Activated naive CD8-positive, alpha-beta T cell (primary cell): ENCODE data around the gene ABHD10.

Experiments used
- H3K27ac Mint-ChIP-seq: one replicate; pipeline ENCODE4 v1.8.0; 2021; ENCODE audit warnings: mixed read lengths
- H3K27me3 Mint-ChIP-seq: one replicate; pipeline ENCODE4 v1.8.0; 2021; ENCODE audit warnings: mixed read lengths
- H3K36me3 Mint-ChIP-seq: one replicate; pipeline ENCODE4 v1.8.0; 2021; ENCODE audit warnings: mixed read lengths
- H3K4me1 Mint-ChIP-seq: one replicate; pipeline ENCODE4 v1.8.0; 2021; ENCODE audit warnings: low read depth, mixed read lengths
- H3K4me3 Mint-ChIP-seq: one replicate; pipeline ENCODE4 v1.8.0; 2021; ENCODE audit warnings: mild to moderate bottlenecking, mixed read lengths
- H3K9me3 Mint-ChIP-seq: one replicate; pipeline ENCODE4 v1.8.0; 2021; ENCODE audit warnings: low read depth, mixed read lengths

The ABHD10 gene

GRCh38 chr3:111978583-111979433 lies at the start of gene ABHD10:
ABHD10 (plus strand) TSS chr3:111979026; CDS start chr3:111979062, 36 bp downstream.
- Mint-ChIP-seq H3K4me1 (peaks cover 46% of the 10 kb centered on the region), H3K4me3 (peak within 1 kb of the TSS; percentile 93), H3K9me3 (no peaks in the 10 kb centered on the region), H3K36me3 (no peaks in the 10 kb centered on the region), H3K27me3 (no peaks in the 10 kb centered on the region), H3K27ac (peak within 1 kb of the TSS; percentile 80)

- Mint-ChIP-seq H3K27ac (no peak overlapping the region), H3K4me1 (no peaks in the 10 kb centered on the region), H3K4me3 (no peak overlapping the region), H3K27me3 (no peaks in the 10 kb centered on the region), H3K9me3 (no peaks in the 10 kb centered on the region), H3K36me3 (peaks cover 2% of the 10 kb centered on the region)
Observed at GRCh38 chr3:111929484-111929883, 49.3 kb upstream of the ABHD10 start.

- no peaks in the 10 kb centered on the region for H3K9me3 Mint-ChIP-seq
- H3K27me3 Mint-ChIP-seq: no peaks in the 10 kb centered on the region
- no peaks in the 10 kb centered on the region for H3K4me1 Mint-ChIP-seq
- H3K4me3 Mint-ChIP-seq: no peak overlapping the region
- H3K27ac Mint-ChIP-seq: no peak overlapping the region
- H3K36me3 Mint-ChIP-seq: peaks cover 2% of the 10 kb centered on the region
Observed at GRCh38 chr3:111932946-111933345, 45.9 kb upstream of the ABHD10 start.

GRCh38 chr3:111936191-111936841 lies 42.5 kb upstream of the ABHD10 start:
- peaks cover 5% of the 10 kb centered on the region for H3K36me3 Mint-ChIP-seq
- no peak overlapping the region for H3K27ac Mint-ChIP-seq
- no peaks in the 10 kb centered on the region for H3K27me3 Mint-ChIP-seq
- H3K4me1 Mint-ChIP-seq: no peaks in the 10 kb centered on the region
- no peaks in the 10 kb centered on the region for H3K9me3 Mint-ChIP-seq
- no peak overlapping the region for H3K4me3 Mint-ChIP-seq

- Mint-ChIP-seq H3K27me3 (no peaks in the 10 kb centered on the region), H3K27ac (no peak overlapping the region), H3K36me3 (peaks cover 3% of the 10 kb centered on the region), H3K9me3 (no peaks in the 10 kb centered on the region), H3K4me3 (no peak overlapping the region), H3K4me1 (no peaks in the 10 kb centered on the region)
Observed at GRCh38 chr3:111936967-111937366, 41.9 kb upstream of the ABHD10 start.

- Mint-ChIP-seq H3K4me3 (no peak overlapping the region), H3K27me3 (no peaks in the 10 kb centered on the region), H3K4me1 (no peaks in the 10 kb centered on the region), H3K36me3 (peaks cover 3% of the 10 kb centered on the region), H3K9me3 (no peaks in the 10 kb centered on the region), H3K27ac (no peak overlapping the region)
Observed at GRCh38 chr3:111937871-111938270, 41.0 kb upstream of the ABHD10 start.

- H3K9me3 Mint-ChIP-seq: no peaks in the 10 kb centered on the region
- H3K27ac Mint-ChIP-seq: no peak overlapping the region
- no peak overlapping the region for H3K4me3 Mint-ChIP-seq
- peaks cover 3% of the 10 kb centered on the region for H3K36me3 Mint-ChIP-seq
- H3K27me3 Mint-ChIP-seq: no peaks in the 10 kb centered on the region
- no peaks in the 10 kb centered on the region for H3K4me1 Mint-ChIP-seq
Observed at GRCh38 chr3:111939873-111940272, 39.0 kb upstream of the ABHD10 start.

GRCh38 chr3:111943533-111943932 lies 35.3 kb upstream of the ABHD10 start:
- Mint-ChIP-seq H3K4me3 (no peak overlapping the region), H3K27me3 (peaks cover 1% of the 10 kb centered on the region), H3K9me3 (no peaks in the 10 kb centered on the region), H3K27ac (no peak overlapping the region), H3K4me1 (no peaks in the 10 kb centered on the region), H3K36me3 (peaks cover 3% of the 10 kb centered on the region)

- Mint-ChIP-seq H3K4me1 (no peaks in the 10 kb centered on the region), H3K27me3 (peaks cover 1% of the 10 kb centered on the region), H3K9me3 (no peaks in the 10 kb centered on the region), H3K36me3 (no peaks in the 10 kb centered on the region), H3K4me3 (no peak overlapping the region), H3K27ac (no peak overlapping the region)
Observed at GRCh38 chr3:111944372-111944771, 34.5 kb upstream of the ABHD10 start.

- H3K4me3 Mint-ChIP-seq: no peak overlapping the region
- H3K36me3 Mint-ChIP-seq: no peaks in the 10 kb centered on the region
- H3K27ac Mint-ChIP-seq: no peak overlapping the region
- H3K4me1 Mint-ChIP-seq: no peaks in the 10 kb centered on the region
- H3K9me3 Mint-ChIP-seq: no peaks in the 10 kb centered on the region
- H3K27me3 Mint-ChIP-seq: peaks cover 1% of the 10 kb centered on the region
Observed at GRCh38 chr3:111947231-111947630, 31.6 kb upstream of the ABHD10 start.

GRCh38 chr3:111948786-111949185 lies 30.0 kb upstream of the ABHD10 start:
- Mint-ChIP-seq H3K4me1 (no peaks in the 10 kb centered on the region), H3K27ac (no peak overlapping the region), H3K9me3 (no peaks in the 10 kb centered on the region), H3K27me3 (peaks cover 1% of the 10 kb centered on the region), H3K4me3 (no peak overlapping the region), H3K36me3 (no peaks in the 10 kb centered on the region)

GRCh38 chr3:111949712-111950111 lies 29.1 kb upstream of the ABHD10 start:
- Mint-ChIP-seq H3K4me1 (no peaks in the 10 kb centered on the region), H3K36me3 (no peaks in the 10 kb centered on the region), H3K27ac (no peak overlapping the region), H3K27me3 (peaks cover 1% of the 10 kb centered on the region), H3K9me3 (no peaks in the 10 kb centered on the region), H3K4me3 (no peak overlapping the region)

- H3K9me3 Mint-ChIP-seq: no peaks in the 10 kb centered on the region
- H3K4me3 Mint-ChIP-seq: no peak overlapping the region
- H3K27me3 Mint-ChIP-seq: no peaks in the 10 kb centered on the region
- no peak overlapping the region for H3K27ac Mint-ChIP-seq
- H3K4me1 Mint-ChIP-seq: no peaks in the 10 kb centered on the region
- H3K36me3 Mint-ChIP-seq: no peaks in the 10 kb centered on the region
Observed at GRCh38 chr3:111951032-111951431, 27.8 kb upstream of the ABHD10 start.

- Mint-ChIP-seq H3K4me1 (no peaks in the 10 kb centered on the region), H3K4me3 (no peak overlapping the region), H3K27ac (no peak overlapping the region), H3K36me3 (no peaks in the 10 kb centered on the region), H3K27me3 (no peaks in the 10 kb centered on the region), H3K9me3 (no peaks in the 10 kb centered on the region)
Observed at GRCh38 chr3:111952086-111952485, 26.7 kb upstream of the ABHD10 start.

- H3K9me3 Mint-ChIP-seq: no peaks in the 10 kb centered on the region
- no peaks in the 10 kb centered on the region for H3K36me3 Mint-ChIP-seq
- H3K4me3 Mint-ChIP-seq: no peak overlapping the region
- H3K27ac Mint-ChIP-seq: no peak overlapping the region
- H3K4me1 Mint-ChIP-seq: no peaks in the 10 kb centered on the region
- H3K27me3 Mint-ChIP-seq: no peaks in the 10 kb centered on the region
Observed at GRCh38 chr3:111952866-111953450, 25.9 kb upstream of the ABHD10 start.
